DMS79 treated with DMSO at 0.1 percent for 48 hours (cell line): ENCODE measurements around the gene SLC48A1.

Experiments
- DNase-seq: peaks from one replicate; lab custom pipeline; 2025; lab: John Stamatoyannopoulos, UW

Gene SLC48A1

GRCh38 chr12:47744005-47744651 lies 28.9 kb upstream of the SLC48A1 start:
- DNase-seq: peak; percentile 61

GRCh38 chr12:47744778-47745436 lies 28.1 kb upstream of the SLC48A1 start:
- no peak for DNase-seq

DNA sequence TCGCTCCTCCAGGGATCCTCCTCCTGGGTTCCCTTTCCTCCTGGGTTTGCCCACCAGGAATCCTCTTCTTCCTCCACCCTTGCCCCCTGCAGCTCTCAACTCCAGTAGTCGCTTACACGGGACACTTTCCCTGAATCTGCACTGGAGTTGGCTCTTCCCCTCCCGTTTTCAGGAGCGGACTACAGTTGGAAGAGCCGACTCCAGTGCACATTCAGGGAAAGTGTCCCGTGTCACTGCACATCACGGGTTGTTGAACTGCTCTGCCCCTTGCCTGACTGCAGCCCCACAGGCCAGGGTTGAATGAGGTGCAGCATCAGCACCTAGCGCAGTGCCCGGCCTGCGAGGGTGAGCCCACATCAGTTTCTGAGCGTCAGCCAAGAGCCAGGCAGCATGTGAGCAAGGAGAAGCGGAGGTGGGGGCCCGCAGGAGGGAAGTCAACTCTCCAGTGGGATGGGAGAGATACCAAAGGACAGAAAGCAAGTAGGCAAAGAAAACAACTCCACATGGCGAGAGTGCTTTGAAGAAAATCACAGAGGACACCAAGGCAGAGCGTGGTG lies 27.5 kb upstream of the SLC48A1 start:
- DNase-seq: no peak

- no peak for DNase-seq
Observed at GRCh38 chr12:47746073-47746472, 27.0 kb upstream of the SLC48A1 start.

DNA sequence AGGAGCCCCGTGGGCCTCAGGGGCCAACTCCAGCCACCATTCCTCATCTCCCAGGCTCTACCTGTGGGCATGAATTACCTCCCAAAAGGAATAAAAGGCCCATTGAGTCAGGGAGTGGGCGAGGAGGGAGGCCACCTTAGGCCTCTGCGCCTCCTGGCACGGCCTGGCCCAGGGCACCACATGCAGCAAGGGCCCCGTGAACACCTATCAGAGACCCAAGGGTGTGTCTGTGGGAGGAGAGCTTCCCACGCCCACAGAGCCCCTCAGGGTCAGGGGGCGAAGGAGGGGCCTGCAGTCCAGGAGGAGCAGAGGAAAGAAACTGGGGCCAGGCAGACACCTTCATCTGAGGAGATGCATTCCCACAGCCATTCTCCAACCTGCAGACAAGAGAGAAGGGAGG lies 26.5 kb upstream of the SLC48A1 start:
- DNase-seq: no peak

DNA sequence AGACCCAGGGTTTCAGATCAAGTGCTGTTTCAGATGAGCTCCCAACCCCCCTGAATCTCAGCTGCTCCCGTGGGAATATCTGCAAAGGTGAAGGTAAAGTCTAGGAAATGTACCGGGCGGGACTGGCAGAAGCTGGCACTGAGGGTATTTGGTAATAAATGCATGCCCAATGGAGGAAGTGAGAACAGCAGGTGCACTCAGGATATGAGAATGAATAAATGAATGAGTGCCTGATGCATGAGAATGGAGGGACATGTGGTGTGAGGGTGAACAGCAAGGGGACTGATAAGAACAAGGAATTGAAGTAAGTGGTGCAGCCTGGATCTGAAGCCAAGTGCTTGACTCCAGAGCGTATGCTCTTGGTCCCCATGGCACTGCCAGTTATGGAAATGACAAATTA lies 25.9 kb upstream of the SLC48A1 start:
- DNase-seq: no peak

GRCh38 chr12:47747596-47748506 lies 25.2 kb upstream of the SLC48A1 start:
- no peak for DNase-seq

GRCh38 chr12:47748507-47748828 lies 24.6 kb upstream of the SLC48A1 start:
- DNase-seq: no peak

GRCh38 chr12:47748899-47749298 lies 24.1 kb upstream of the SLC48A1 start:
- DNase-seq: no peak

GRCh38 chr12:47750229-47750798 lies 22.7 kb upstream of the SLC48A1 start:
- DNase-seq: no peak

- DNase-seq: no peak
Observed at GRCh38 chr12:47750916-47751470, 22.0 kb upstream of the SLC48A1 start.

GRCh38 chr12:47751561-47751960 lies 21.5 kb upstream of the SLC48A1 start:
- DNase-seq: no peak

GRCh38 chr12:47752121-47752520 lies 20.9 kb upstream of the SLC48A1 start:
- no peak for DNase-seq

- no peak for DNase-seq
Observed at GRCh38 chr12:47752552-47752951, 20.5 kb upstream of the SLC48A1 start.

GRCh38 chr12:47753021-47754001 lies 19.7 kb upstream of the SLC48A1 start:
- no peak for DNase-seq

GRCh38 chr12:47754126-47754525 lies 18.9 kb upstream of the SLC48A1 start:
- no peak for DNase-seq

GRCh38 chr12:47754881-47755280 lies 18.2 kb upstream of the SLC48A1 start:
- DNase-seq: no peak

- no peak for DNase-seq
Observed at GRCh38 chr12:47755655-47756562, 17.1 kb upstream of the SLC48A1 start.

GRCh38 chr12:47757364-47757839 lies 15.6 kb upstream of the SLC48A1 start:
- no peak for DNase-seq
